ENCODE data around the gene NTM.

The NTM gene

GRCh38 chr11:131373756-131374155 lies 3.3 kb downstream of the NTM start:
- DNase-seq: no peak

- DNase-seq: no peak
These were observed 5.0 kb downstream of the NTM start for GRCh38 chr11:131375421-131375820.

- DNase-seq: no peak
These were observed 5.5 kb downstream of the NTM start for GRCh38 chr11:131375915-131376314.

GRCh38 chr11:131378931-131379330 lies 8.5 kb downstream of the NTM start:
- no peak for DNase-seq

- no peak for DNase-seq
These were observed 15.5 kb downstream of the NTM start for GRCh38 chr11:131385763-131386390.

GRCh38 chr11:131386408-131386807 lies 16.0 kb downstream of the NTM start:
- DNase-seq: no peak

- DNase-seq: no peak
These were observed 17.6 kb downstream of the NTM start for GRCh38 chr11:131388030-131388429.

GRCh38 chr11:131389582-131389981 lies 19.2 kb downstream of the NTM start:
- DNase-seq: no peak

GRCh38 chr11:131391176-131391575 lies 20.8 kb downstream of the NTM start:
- DNase-seq: no peak

GRCh38 chr11:131392528-131393255 lies 22.3 kb downstream of the NTM start:
- no peak for DNase-seq

GRCh38 chr11:131393691-131394090 lies 23.3 kb downstream of the NTM start:
- no peak for DNase-seq

- no peak for DNase-seq
These were observed 27.3 kb downstream of the NTM start for GRCh38 chr11:131397675-131398074.

GRCh38 chr11:131402040-131402439 lies 31.6 kb downstream of the NTM start:
- DNase-seq: no peak

GRCh38 chr11:131404010-131404409 lies 33.6 kb downstream of the NTM start:
- no peak for DNase-seq

- peak in 1 of 2 donors; percentile 5 for DNase-seq
These were observed 37.7 kb downstream of the NTM start for GRCh38 chr11:131408025-131408640.

GRCh38 chr11:131409345-131409744 lies 38.9 kb downstream of the NTM start:
- DNase-seq: no peak

- no peak for DNase-seq
These were observed 41.2 kb downstream of the NTM start for GRCh38 chr11:131411636-131412035.

GRCh38 chr11:131412061-131412460 lies 41.6 kb downstream of the NTM start:
- DNase-seq: no peak

- no peak for DNase-seq
These were observed 42.8 kb downstream of the NTM start for GRCh38 chr11:131413217-131413616.

GRCh38 chr11:131418189-131418588 lies 47.8 kb downstream of the NTM start:
- no peak for DNase-seq

GRCh38 chr11:131421066-131421855 lies 50.8 kb downstream of the NTM start:
- no peak for DNase-seq

GRCh38 chr11:131422029-131422428 lies 51.6 kb downstream of the NTM start:
- DNase-seq: no peak

GRCh38 chr11:131422496-131422895 lies 52.1 kb downstream of the NTM start:
- no peak for DNase-seq
